Measurements from ENCODE around the gene EHD3. TPM values are rescaled to one million over a fixed set of nuclear protein-coding genes. Genes with fewer than 3 reads are reported as not detected.

EHD3 gene
- total RNA-seq, 2 experiments from 2014 or later = 1.7 to 1.9 TPM

GRCh38 chr2:31318361-31319336 lies 84.7 kb downstream of the EHD3 start:
- ChIA-PET CTCF (interaction anchor here (2.4 kb wide), 1 partner anchor 15 kb away, joined by 11 read pairs; no protein-coding TSS in a partner anchor), POLR2A (no interaction called here)

Other genes with a start within 250 kb of the EHD3 start
- 1 to 10 TPM; 1.1 to 1.2 TPM for gene GALNT14, start 95.7 kb upstream of the EHD3 start, total RNA-seq
- gene CAPN14, start 16.6 kb upstream of the EHD3 start, total RNA-seq = under 1 TPM; 0.29 to 0.30 TPM
- gene XDH, start 180.6 kb downstream of the EHD3 start, total RNA-seq = not detected